Neural progenitor cell (in vitro differentiated cells): ENCODE data around the gene CHKB.
A peak's percentile ranks its signal among the peaks of the same experiment; 100 is the strongest.

Experiments used
- EZH2 ChIP-seq: fragments of 200-600 bp; sonication (generic); IDR thresholded peaks from 2 replicates; pipeline ENCODE4 v1.6.1; 2017; ENCODE audit warnings: antibody characterized with exemption, mild to moderate bottlenecking, moderate library complexity
- TF ChIP-seq, protein P1 (sequence below): fragments of 200-600 bp; sonication (generic); IDR thresholded peaks from 2 replicates; pipeline ENCODE4 v1.5.1; 2017; ENCODE audit warnings: antibody characterized with exemption, mild to moderate bottlenecking

DNA sequence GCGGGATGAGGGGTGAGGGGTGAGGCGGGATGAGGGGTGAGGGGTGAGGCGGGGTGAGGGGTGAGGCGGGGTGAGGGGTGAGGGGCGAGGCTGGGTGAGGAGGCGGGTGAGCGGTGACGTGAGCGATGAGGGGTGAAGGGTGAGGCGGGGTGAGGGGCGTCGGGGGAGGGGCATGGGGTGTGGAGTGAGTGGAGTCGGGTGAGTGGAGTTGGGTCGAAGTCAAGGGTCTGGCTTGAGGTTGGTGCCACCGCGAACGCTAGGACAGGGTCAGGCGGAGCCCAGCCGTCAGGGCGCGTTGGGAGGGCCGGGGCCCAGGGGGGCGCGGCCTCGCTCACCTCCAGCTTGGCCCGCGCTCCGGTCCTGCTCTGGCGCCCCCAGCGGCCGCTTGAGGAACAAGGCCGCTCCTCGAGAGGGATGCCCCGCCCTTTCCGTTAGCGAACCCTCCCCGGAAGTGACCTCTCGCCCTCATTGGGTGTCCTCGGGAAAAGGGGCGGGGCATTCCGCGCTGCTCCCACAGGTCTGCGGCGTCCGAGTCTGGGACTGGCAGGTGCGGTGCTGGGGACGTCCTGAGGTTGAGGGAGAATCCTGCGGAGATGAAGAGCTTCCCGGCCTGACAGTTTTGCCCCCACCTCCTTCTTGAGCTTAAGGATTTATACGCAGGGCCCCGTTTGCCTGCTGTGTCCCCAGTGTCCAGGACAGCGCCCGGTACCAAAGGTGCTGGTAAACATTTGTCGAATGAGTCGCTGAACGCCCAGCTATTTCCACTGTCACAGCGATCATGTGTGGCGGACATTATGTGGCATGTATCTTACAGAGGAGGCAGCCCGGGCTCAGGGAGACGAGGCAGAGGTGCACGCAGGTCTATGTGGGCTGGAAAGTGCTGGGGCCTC is 19.9 kb downstream of the CHKB start, which contains the start of gene SYCE3:
- no peak for TF ChIP-seq EZH2
- TF ChIP-seq, protein P1, sequence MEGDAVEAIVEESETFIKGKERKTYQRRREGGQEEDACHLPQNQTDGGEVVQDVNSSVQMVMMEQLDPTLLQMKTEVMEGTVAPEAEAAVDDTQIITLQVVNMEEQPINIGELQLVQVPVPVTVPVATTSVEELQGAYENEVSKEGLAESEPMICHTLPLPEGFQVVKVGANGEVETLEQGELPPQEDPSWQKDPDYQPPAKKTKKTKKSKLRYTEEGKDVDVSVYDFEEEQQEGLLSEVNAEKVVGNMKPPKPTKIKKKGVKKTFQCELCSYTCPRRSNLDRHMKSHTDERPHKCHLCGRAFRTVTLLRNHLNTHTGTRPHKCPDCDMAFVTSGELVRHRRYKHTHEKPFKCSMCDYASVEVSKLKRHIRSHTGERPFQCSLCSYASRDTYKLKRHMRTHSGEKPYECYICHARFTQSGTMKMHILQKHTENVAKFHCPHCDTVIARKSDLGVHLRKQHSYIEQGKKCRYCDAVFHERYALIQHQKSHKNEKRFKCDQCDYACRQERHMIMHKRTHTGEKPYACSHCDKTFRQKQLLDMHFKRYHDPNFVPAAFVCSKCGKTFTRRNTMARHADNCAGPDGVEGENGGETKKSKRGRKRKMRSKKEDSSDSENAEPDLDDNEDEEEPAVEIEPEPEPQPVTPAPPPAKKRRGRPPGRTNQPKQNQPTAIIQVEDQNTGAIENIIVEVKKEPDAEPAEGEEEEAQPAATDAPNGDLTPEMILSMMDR: peak; percentile 85
